OCI-M1 (cell line): ENCODE data around the gene SUPT5H.
A peak's percentile ranks its signal among the peaks of the same experiment; 100 is the strongest.
"Not testable (repeated sequence)": the region's sequence is repeated elsewhere in the genome, so short reads cannot be mapped to it uniquely, and the experiment has no call there.

Source experiments
- DNase-seq: peaks from one replicate; lab custom pipeline; 2025; lab: John Stamatoyannopoulos, UW

SUPT5H gene

GRCh38 chr19:39465956-39466747 lies 20.8 kb downstream of the SUPT5H start:
- DNase-seq = no peak

GRCh38 chr19:39467941-39468340 lies 22.6 kb downstream of the SUPT5H start:
- DNase-seq = no peak

GRCh38 chr19:39469036-39469435 lies 23.7 kb downstream of the SUPT5H start:
- no peak for DNase-seq

- DNase-seq = no peak
Measured at GRCh38 chr19:39469567-39469966, 24.2 kb downstream of the SUPT5H start.

GRCh38 chr19:39470724-39471339 lies 25.4 kb downstream of the SUPT5H start:
- DNase-seq = no peak

GRCh38 chr19:39471756-39472536 lies 26.6 kb downstream of the SUPT5H start:
- no peak for DNase-seq

- no peak for DNase-seq
Measured at GRCh38 chr19:39472746-39473442, 27.5 kb downstream of the SUPT5H start.

- no peak for DNase-seq
Measured at GRCh38 chr19:39473443-39473960, 28.1 kb downstream of the SUPT5H start.

- peak; percentile 66 for DNase-seq
Measured at GRCh38 chr19:39474139-39474620, 28.8 kb downstream of the SUPT5H start.

- DNase-seq = no peak
Measured at GRCh38 chr19:39475748-39476147, 30.4 kb downstream of the SUPT5H start.

GRCh38 chr19:39479319-39479801 lies 34.0 kb downstream of the SUPT5H start:
- DNase-seq = not testable (repeated sequence)

- peak; percentile 65 for DNase-seq
Measured at GRCh38 chr19:39479916-39480315, 34.5 kb downstream of the SUPT5H start.

GRCh38 chr19:39480337-39481228 lies 35.2 kb downstream of the SUPT5H start, which contains the start of gene TIMM50:
Gene TIMM50 (plus strand): TSS chr19:39480838. CDS start chr19:39480854, 16 bp downstream.
- DNase-seq = peak; percentile 100

GRCh38 chr19:39481229-39481545 lies 35.8 kb downstream of the SUPT5H start:
- peak; percentile 52 for DNase-seq

- DNase-seq = no peak
Measured at GRCh38 chr19:39481676-39482075, 36.3 kb downstream of the SUPT5H start.

- no peak for DNase-seq
Measured at GRCh38 chr19:39483141-39483540, 37.8 kb downstream of the SUPT5H start.

GRCh38 chr19:39489756-39490155 lies 44.4 kb downstream of the SUPT5H start:
- no peak for DNase-seq

GRCh38 chr19:39492225-39492624 lies 46.8 kb downstream of the SUPT5H start:
- DNase-seq = no peak

- DNase-seq = no peak
Measured at GRCh38 chr19:39492788-39493187, 47.4 kb downstream of the SUPT5H start.

- no peak for DNase-seq
Measured at GRCh38 chr19:39494661-39495060, 49.3 kb downstream of the SUPT5H start.

- DNase-seq = no peak
Measured at GRCh38 chr19:39496063-39496462, 50.7 kb downstream of the SUPT5H start.
